ENCODE data around the gene POLR3E.

The POLR3E gene

GRCh38 chr16:22317001-22317530 is 19.9 kb downstream of the POLR3E start:
- DNase-seq = no peak

GRCh38 chr16:22317625-22318024 is 20.4 kb downstream of the POLR3E start:
- DNase-seq = no peak

GRCh38 chr16:22318690-22319358 is 21.6 kb downstream of the POLR3E start:
- peak; percentile 62 for DNase-seq

- DNase-seq = no peak
Observed at GRCh38 chr16:22320572-22321339, 23.5 kb downstream of the POLR3E start.

- DNase-seq = peak; percentile 67
Observed at GRCh38 chr16:22321340-22322001, 24.3 kb downstream of the POLR3E start.

- no peak for DNase-seq
Observed at GRCh38 chr16:22322021-22322471, 24.8 kb downstream of the POLR3E start.

GRCh38 chr16:22322741-22323140 is 25.5 kb downstream of the POLR3E start:
- DNase-seq = no peak

GRCh38 chr16:22323173-22323958 is 26.2 kb downstream of the POLR3E start:
- DNase-seq = no peak

GRCh38 chr16:22323959-22324786 is 27.0 kb downstream of the POLR3E start:
- no peak for DNase-seq

GRCh38 chr16:22324787-22325597 is 27.8 kb downstream of the POLR3E start:
- DNase-seq = no peak

- DNase-seq = no peak
Observed at GRCh38 chr16:22325598-22326368, 28.6 kb downstream of the POLR3E start.

GRCh38 chr16:22326369-22326652 is 29.1 kb downstream of the POLR3E start:
- DNase-seq = no peak

- no peak for DNase-seq
Observed at GRCh38 chr16:22326771-22327445, 29.7 kb downstream of the POLR3E start.

GRCh38 chr16:22327446-22327775 is 30.2 kb downstream of the POLR3E start:
- DNase-seq = no peak

GRCh38 chr16:22328081-22328725 is 31.0 kb downstream of the POLR3E start:
- no peak for DNase-seq

- no peak for DNase-seq
Observed at GRCh38 chr16:22329199-22329695, 32.0 kb downstream of the POLR3E start.

- DNase-seq = no peak
Observed at GRCh38 chr16:22330326-22330725, 33.1 kb downstream of the POLR3E start.

- DNase-seq = no peak
Observed at GRCh38 chr16:22333457-22333994, 36.3 kb downstream of the POLR3E start.
